Measurements from ENCODE around the gene PPIP5K1. TPM values are rescaled to one million over a fixed set of nuclear protein-coding genes. Genes with fewer than 3 reads are reported as not detected.

Gene PPIP5K1
- polyA plus RNA-seq, 1 donor (not counting 4 experiments of a cell fraction or from before 2014, with no cell fraction given) = 52.9 TPM

GRCh38 chr15:43523646-43524045, 66.4 kb downstream of the PPIP5K1 start:
- dilution Hi-C loops (cut with MboI; ENCODE audit: extremely low pct_ligation_motif_present, low sequenced_read_pairs) = no loop called here
- Histone ChIP-seq H3K27ac (ENCODE audit: control insufficient read depth, insufficient read depth, low read length) (no peak overlapping the region), H3K79me2 (ENCODE audit: control insufficient read depth, insufficient read depth, low read length) (no peaks in the 10 kb centered on the region), H3K9me3 (ENCODE audit: control insufficient read depth, low read depth, low read length) (no peaks in the 10 kb centered on the region), H3K36me3 (ENCODE audit: control insufficient read depth in 2 of 2, extremely low read depth in 1 of 2, insufficient read depth in 2 of 2, low read length in 2 of 2) (no peaks in the 10 kb centered on the region), H3K4me1 (ENCODE audit: control insufficient read depth, extremely low read depth, insufficient read depth, low read length) (no peaks in the 10 kb centered on the region), H3K4me2 (ENCODE audit: control insufficient read depth, extremely low read depth, insufficient read depth, low read depth, low read length) (no peak overlapping the region), H2AFZ (ENCODE audit: control insufficient read depth, low read length) (no peak overlapping the region), H4K20me1 (ENCODE audit: control insufficient read depth, extremely low read depth, insufficient read depth, low read length) (no peaks in the 10 kb centered on the region), H3K27me3 (ENCODE audit: control insufficient read depth, extremely low read depth, insufficient read depth, low read length) (peaks cover 37% of the 10 kb centered on the region), H3K9ac (ENCODE audit: control insufficient read depth, extremely low read depth, insufficient read depth, low read length) (no peak overlapping the region), H3K9me1 (ENCODE audit: control insufficient read depth, extremely low read depth, insufficient read depth, low read length) (no peaks in the 10 kb centered on the region), H3K4me3 (ENCODE audit: control insufficient read depth in 2 of 3, extremely low read depth in 1 of 3, insufficient read depth in 2 of 3, low read depth in 1 of 3, low read length in 3 of 3) (no peak overlapping the region)
- FAIRE-seq (no peak), DNase-seq (ENCODE audit: low read depth, low spot score) (no peak)
- TF ChIP-seq CTCF (optimal IDR thresholded peaks at IDR 0.05 in 1 of 3, IDR thresholded peaks at IDR 0.05 in 1 of 3, conservative IDR thresholded peaks at IDR 0.05 in 1 of 3; ENCODE audit: extremely low read depth in 1 of 3, insufficient read depth in 2 of 3, low read length in 3 of 3) (no peak), EZH2 (IDR thresholded peaks at IDR 0.05; ENCODE audit: low read length) (no peak)

- Histone ChIP-seq H3K36me3 (ENCODE audit: control insufficient read depth in 2 of 2, extremely low read depth in 1 of 2, insufficient read depth in 2 of 2, low read length in 2 of 2) (no peaks in the 10 kb centered on the region), H3K4me1 (ENCODE audit: control insufficient read depth, extremely low read depth, insufficient read depth, low read length) (no peaks in the 10 kb centered on the region), H3K27me3 (ENCODE audit: control insufficient read depth, extremely low read depth, insufficient read depth, low read length) (peaks cover 51% of the 10 kb centered on the region), H3K79me2 (ENCODE audit: control insufficient read depth, insufficient read depth, low read length) (no peaks in the 10 kb centered on the region), H3K9me3 (ENCODE audit: control insufficient read depth, low read depth, low read length) (no peaks in the 10 kb centered on the region), H3K9me1 (ENCODE audit: control insufficient read depth, extremely low read depth, insufficient read depth, low read length) (no peaks in the 10 kb centered on the region), H3K27ac (ENCODE audit: control insufficient read depth, insufficient read depth, low read length) (no peak overlapping the region), H4K20me1 (ENCODE audit: control insufficient read depth, extremely low read depth, insufficient read depth, low read length) (no peaks in the 10 kb centered on the region), H3K4me3 (ENCODE audit: control insufficient read depth in 2 of 3, extremely low read depth in 1 of 3, insufficient read depth in 2 of 3, low read depth in 1 of 3, low read length in 3 of 3) (no peak overlapping the region), H2AFZ (ENCODE audit: control insufficient read depth, low read length) (no peak overlapping the region), H3K9ac (ENCODE audit: control insufficient read depth, extremely low read depth, insufficient read depth, low read length) (no peak overlapping the region), H3K4me2 (ENCODE audit: control insufficient read depth, extremely low read depth, insufficient read depth, low read depth, low read length) (no peak overlapping the region)
- no peak for FAIRE-seq
- dilution Hi-C loops (cut with MboI; ENCODE audit: extremely low pct_ligation_motif_present, low sequenced_read_pairs) = no loop called here
- TF ChIP-seq EZH2 (IDR thresholded peaks at IDR 0.05; ENCODE audit: low read length) = no peak
- TF ChIP-seq CTCF (optimal IDR thresholded peaks at IDR 0.05 in 1 of 3, IDR thresholded peaks at IDR 0.05 in 1 of 3, conservative IDR thresholded peaks at IDR 0.05 in 1 of 3; ENCODE audit: extremely low read depth in 1 of 3, insufficient read depth in 2 of 3, low read length in 3 of 3) = no peak
- DNase-seq (ENCODE audit: low read depth, low spot score) = no peak
Observed at GRCh38 chr15:43522247-43522646, 67.8 kb downstream of the PPIP5K1 start.
